Measurements from ENCODE around the gene ADGRV1.

ADGRV1 gene

DNA sequence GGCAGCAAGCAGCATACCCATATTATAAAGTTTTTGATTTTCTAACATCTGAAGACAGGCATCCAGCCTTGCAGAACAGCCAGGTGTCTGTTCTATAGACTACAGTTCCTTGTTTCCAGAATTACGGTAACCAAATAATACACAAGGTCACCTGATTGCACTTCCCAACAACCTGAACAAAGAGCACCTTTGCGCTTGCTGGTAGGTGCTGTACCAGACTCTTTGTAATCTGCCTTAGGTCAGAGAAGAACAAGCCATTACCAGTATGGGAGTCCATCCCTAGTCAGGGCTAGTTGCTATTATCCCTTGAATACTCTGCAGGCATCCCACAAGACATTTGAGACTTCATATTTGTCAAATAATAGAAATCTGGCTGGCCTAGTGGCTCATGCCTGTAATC, 568.3 kb downstream of the ADGRV1 start:
- FAIRE-seq (no peak), DNase-seq (ENCODE audit: insufficient read length, low spot score) (no peak)
- TF ChIP-seq, protein P1, sequence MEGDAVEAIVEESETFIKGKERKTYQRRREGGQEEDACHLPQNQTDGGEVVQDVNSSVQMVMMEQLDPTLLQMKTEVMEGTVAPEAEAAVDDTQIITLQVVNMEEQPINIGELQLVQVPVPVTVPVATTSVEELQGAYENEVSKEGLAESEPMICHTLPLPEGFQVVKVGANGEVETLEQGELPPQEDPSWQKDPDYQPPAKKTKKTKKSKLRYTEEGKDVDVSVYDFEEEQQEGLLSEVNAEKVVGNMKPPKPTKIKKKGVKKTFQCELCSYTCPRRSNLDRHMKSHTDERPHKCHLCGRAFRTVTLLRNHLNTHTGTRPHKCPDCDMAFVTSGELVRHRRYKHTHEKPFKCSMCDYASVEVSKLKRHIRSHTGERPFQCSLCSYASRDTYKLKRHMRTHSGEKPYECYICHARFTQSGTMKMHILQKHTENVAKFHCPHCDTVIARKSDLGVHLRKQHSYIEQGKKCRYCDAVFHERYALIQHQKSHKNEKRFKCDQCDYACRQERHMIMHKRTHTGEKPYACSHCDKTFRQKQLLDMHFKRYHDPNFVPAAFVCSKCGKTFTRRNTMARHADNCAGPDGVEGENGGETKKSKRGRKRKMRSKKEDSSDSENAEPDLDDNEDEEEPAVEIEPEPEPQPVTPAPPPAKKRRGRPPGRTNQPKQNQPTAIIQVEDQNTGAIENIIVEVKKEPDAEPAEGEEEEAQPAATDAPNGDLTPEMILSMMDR (IDR thresholded peaks at IDR 0.05; ENCODE audit: insufficient read depth, missing control alignments): no peak

DNA sequence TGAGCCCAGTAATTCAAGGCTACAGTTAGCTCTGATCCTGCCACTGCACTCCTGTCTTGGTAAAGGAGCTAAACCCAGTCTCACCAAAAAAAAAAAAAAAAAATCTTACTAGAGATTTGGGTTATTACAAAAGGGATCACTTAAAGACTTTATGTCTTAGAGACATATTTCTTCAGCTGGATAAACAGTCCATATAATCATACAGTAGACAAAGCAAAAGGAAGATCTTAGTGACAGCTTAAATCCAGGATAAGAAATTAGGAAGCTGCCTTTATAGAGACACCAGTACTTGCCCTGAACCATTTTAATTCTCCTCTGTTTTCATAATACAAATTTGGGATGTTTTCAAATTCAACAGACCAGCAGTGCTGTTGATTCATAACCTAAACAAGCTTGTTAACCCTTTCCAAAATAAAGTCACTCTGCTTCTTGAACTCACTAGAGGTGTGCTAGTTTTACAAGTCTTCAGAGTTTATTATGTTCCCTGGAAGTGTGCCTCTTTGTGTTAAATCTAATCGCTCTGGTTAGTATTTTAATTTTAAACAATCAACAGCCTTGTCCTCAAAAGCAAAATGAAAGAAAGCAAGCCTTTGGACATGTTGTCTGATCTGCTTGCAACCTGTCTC, 569.0 kb downstream of the ADGRV1 start:
- TF ChIP-seq, protein P1 (IDR thresholded peaks at IDR 0.05; ENCODE audit: insufficient read depth, missing control alignments): no peak
- FAIRE-seq (no peak), DNase-seq (ENCODE audit: insufficient read length, low spot score) (no peak)

GRCh38 chr5:91128604-91129003, 570.0 kb downstream of the ADGRV1 start:
- FAIRE-seq (no peak), DNase-seq (ENCODE audit: insufficient read length, low spot score) (no peak)
- TF ChIP-seq, protein P1 (IDR thresholded peaks at IDR 0.05; ENCODE audit: insufficient read depth, missing control alignments): no peak

GRCh38 chr5:91129748-91130147, 571.2 kb downstream of the ADGRV1 start:
- DNase-seq (ENCODE audit: insufficient read length, low spot score) (no peak), FAIRE-seq (no peak)
- TF ChIP-seq, protein P1 (IDR thresholded peaks at IDR 0.05; ENCODE audit: insufficient read depth, missing control alignments): no peak

DNA sequence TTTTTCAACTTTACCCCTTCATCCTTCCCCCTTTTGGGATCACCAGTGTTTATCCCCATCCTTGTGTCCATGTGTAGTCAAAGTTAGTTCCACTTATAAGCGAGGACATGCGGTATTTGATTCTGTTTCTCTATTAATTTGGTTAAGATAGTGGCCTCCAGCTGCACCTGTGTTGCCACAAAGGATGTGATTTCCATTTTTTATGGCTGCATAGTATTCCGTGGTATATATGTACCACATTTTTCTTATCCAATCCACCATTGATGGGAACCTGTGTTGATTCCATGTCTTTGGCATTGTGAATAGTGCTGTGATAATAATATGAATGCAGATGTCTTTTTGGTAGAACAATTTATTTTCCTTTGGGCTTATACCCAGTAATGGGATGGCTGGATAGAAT, 572.2 kb downstream of the ADGRV1 start:
- DNase-seq (ENCODE audit: insufficient read length, low spot score) (no peak), FAIRE-seq (no peak)
- TF ChIP-seq, protein P1 (IDR thresholded peaks at IDR 0.05; ENCODE audit: insufficient read depth, missing control alignments): no peak

DNA sequence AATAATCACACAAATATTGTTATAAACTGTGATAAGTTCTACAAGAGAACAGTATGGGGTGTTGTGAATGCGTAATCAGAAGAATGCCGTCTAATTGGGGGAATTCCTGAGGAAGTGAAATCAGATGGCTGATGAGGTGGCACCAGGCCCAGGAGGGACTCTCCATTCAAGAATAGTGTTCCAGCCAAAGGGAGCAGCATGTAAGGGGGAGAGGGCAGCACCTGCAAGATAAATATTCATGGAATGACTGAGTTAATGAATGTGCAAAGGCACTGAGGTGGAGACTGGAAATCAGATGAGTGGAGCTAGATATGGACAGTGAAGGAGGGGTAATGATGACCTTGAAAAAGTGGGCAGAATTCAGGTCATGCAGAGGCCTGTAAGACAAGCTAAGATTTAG, 574.0 kb downstream of the ADGRV1 start:
- DNase-seq (ENCODE audit: insufficient read length, low spot score) (no peak), FAIRE-seq (no peak)
- TF ChIP-seq, protein P1 (IDR thresholded peaks at IDR 0.05; ENCODE audit: insufficient read depth, missing control alignments): no peak

DNA sequence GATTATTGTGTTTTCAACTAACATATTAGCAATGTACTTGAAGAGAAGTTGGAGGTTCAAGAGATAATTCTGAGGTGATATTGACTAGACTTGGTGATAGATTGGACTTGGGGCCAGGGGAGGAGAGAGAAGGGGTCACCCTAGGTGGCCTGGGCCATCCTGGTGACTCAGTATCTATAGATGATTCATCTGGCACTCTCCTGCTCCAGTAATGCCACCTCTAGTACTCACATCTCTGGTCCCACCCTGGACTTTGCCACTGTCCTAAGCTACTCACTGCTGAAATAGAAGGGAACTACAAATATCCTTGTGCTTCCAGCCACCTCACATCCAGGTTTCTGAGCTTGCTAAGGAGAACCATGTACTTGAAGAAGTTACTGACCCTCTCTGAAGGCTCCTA, 574.6 kb downstream of the ADGRV1 start:
- FAIRE-seq (no peak), DNase-seq (ENCODE audit: insufficient read length, low spot score) (no peak)

More for the DNA sequence above, 574.6 kb downstream of the ADGRV1 start:
- TF ChIP-seq, protein P1 (IDR thresholded peaks at IDR 0.05; ENCODE audit: insufficient read depth, missing control alignments): no peak
